Measurements from ENCODE around the gene ZNF423.

- TF ChIP-seq CTCF (IDR thresholded peaks at IDR 0.05): no peak
- no peak for TF ChIP-seq REST (IDR thresholded peaks at IDR 0.05; ENCODE audit: insufficient read depth in 1 of 2, low read depth in 2 of 2, low read length in 1 of 2)
- TF ChIP-seq TCF7L2 (IDR thresholded peaks at IDR 0.05; ENCODE audit: low read depth, low read length): no peak
- no peak for TF ChIP-seq POLR2AphosphoS5 (IDR thresholded peaks at IDR 0.05; ENCODE audit: low read depth, low read length)
Observed at GRCh38 chr16:49756775-49757558, 98.9 kb downstream of the ZNF423 start.
